ENCODE results near the gene MYO1E. TPM values are rescaled to one million over a fixed set of nuclear protein-coding genes. Genes with fewer than 3 reads are reported as not detected.

The MYO1E gene
- total and polyA plus RNA-seq, 7 experiments from 2014 or later: 2.3 to 67.1 (median 3.7) TPM; not detected in 2

- no peaks in the 10 kb centered on the region for H3K4me1 ChIP-seq (ENCODE audit: control insufficient read depth in 2 of 2, insufficient read depth in 2 of 2, low read length in 2 of 2)
- H3K27me3 ChIP-seq (ENCODE audit: control insufficient read depth in 2 of 2, insufficient read depth in 2 of 2, low read length in 2 of 2): no peaks in the 10 kb centered on the region
- Mint-ChIP-seq H3K4me3 (no peak overlapping the region), H3K9me3 (peaks cover 0 to 4% (median 0%) of the 10 kb centered on the region in 11 donors), H3K4me1 (peaks cover 0 to 9% (median 6%) of the 10 kb centered on the region in 7 donors), H3K27me3 (peaks cover 0 to 6% (median 0%) of the 10 kb centered on the region in 5 donors), H3K27ac (no peak overlapping the region), H3K36me3 (peaks cover 0 to 19% (median 0%) of the 10 kb centered on the region in 5 donors)
- no peak for DNase-seq
- no peak overlapping the region for H3K4me3 ChIP-seq (ENCODE audit: low read length)
- CTCF ChIA-PET: no interaction called here
- no peak for ATAC-seq
- intact Hi-C loops (cut with micrococcal nuclease): no loop called here
- POLR2A ChIA-PET: no interaction called here
- no peaks in the 10 kb centered on the region for H3K36me3 ChIP-seq (ENCODE audit: control insufficient read depth in 2 of 3, insufficient read depth in 3 of 3, low read length in 3 of 3)
- no peaks in the 10 kb centered on the region for H3K9me3 ChIP-seq (ENCODE audit: control insufficient read depth in 2 of 3, low read length in 3 of 3)
- no peak overlapping the region for H3K27ac ChIP-seq (ENCODE audit: low read depth, low read length)
These were observed 142.1 kb downstream of the MYO1E start for GRCh38 chr15:59230531-59231055.

GRCh38 chr15:59229453-59229852 is 143.2 kb downstream of the MYO1E start:
- ATAC-seq (no peak), DNase-seq (no peak)
- intact Hi-C loops (cut with micrococcal nuclease): no loop called here
- peaks cover 0 to 20% (median 0%) of the 10 kb centered on the region in 5 donors for H3K36me3 Mint-ChIP-seq
- Histone ChIP-seq H3K4me1 (ENCODE audit: control insufficient read depth in 2 of 2, insufficient read depth in 2 of 2, low read length in 2 of 2) (no peaks in the 10 kb centered on the region), H3K27me3 (ENCODE audit: control insufficient read depth in 2 of 2, insufficient read depth in 2 of 2, low read length in 2 of 2) (no peaks in the 10 kb centered on the region), H3K27ac (ENCODE audit: low read depth, low read length) (no peak overlapping the region), H3K9me3 (ENCODE audit: control insufficient read depth in 2 of 3, low read length in 3 of 3) (no peaks in the 10 kb centered on the region), H3K4me3 (ENCODE audit: low read length) (no peak overlapping the region), H3K36me3 (ENCODE audit: control insufficient read depth in 2 of 3, insufficient read depth in 3 of 3, low read length in 3 of 3) (no peaks in the 10 kb centered on the region)
- no peak overlapping the region for H3K4me3 Mint-ChIP-seq
- H3K27ac Mint-ChIP-seq: no peak overlapping the region
- CTCF ChIA-PET: no interaction called here
- peaks cover 0 to 12% (median 5%) of the 10 kb centered on the region in 5 donors for H3K27me3 Mint-ChIP-seq
- peaks cover 0 to 9% (median 6%) of the 10 kb centered on the region in 7 donors for H3K4me1 Mint-ChIP-seq
- peaks cover 0 to 4% (median 0%) of the 10 kb centered on the region in 11 donors for H3K9me3 Mint-ChIP-seq
- POLR2A ChIA-PET: no interaction called here

- CTCF ChIA-PET: no interaction called here
These were observed 143.7 kb downstream of the MYO1E start for GRCh38 chr15:59229015-59229414.

GRCh38 chr15:59227021-59227420 is 145.7 kb downstream of the MYO1E start:
- peaks cover 0 to 4% (median 0%) of the 10 kb centered on the region in 11 donors for H3K9me3 Mint-ChIP-seq
- H3K4me3 Mint-ChIP-seq: no peak overlapping the region
- H3K27me3 Mint-ChIP-seq: peaks cover 0 to 12% (median 5%) of the 10 kb centered on the region in 5 donors
- H3K4me1 Mint-ChIP-seq: peaks cover 0 to 9% (median 6%) of the 10 kb centered on the region in 7 donors
- Histone ChIP-seq H3K36me3 (ENCODE audit: control insufficient read depth in 2 of 3, insufficient read depth in 3 of 3, low read length in 3 of 3) (no peaks in the 10 kb centered on the region), H3K4me3 (ENCODE audit: low read length) (no peak overlapping the region), H3K27me3 (ENCODE audit: control insufficient read depth in 2 of 2, insufficient read depth in 2 of 2, low read length in 2 of 2) (no peaks in the 10 kb centered on the region), H3K9me3 (ENCODE audit: control insufficient read depth in 2 of 3, low read length in 3 of 3) (no peaks in the 10 kb centered on the region), H3K27ac (ENCODE audit: low read depth, low read length) (no peak overlapping the region), H3K4me1 (ENCODE audit: control insufficient read depth in 2 of 2, insufficient read depth in 2 of 2, low read length in 2 of 2) (no peaks in the 10 kb centered on the region)
- H3K27ac Mint-ChIP-seq: no peak overlapping the region
- ChIA-PET CTCF (no interaction called here), POLR2A (no interaction called here)
- intact Hi-C loops (cut with micrococcal nuclease): no loop called here
- ATAC-seq: no peak
- DNase-seq: no peak
- peaks cover 0 to 25% (median 0%) of the 10 kb centered on the region in 5 donors for H3K36me3 Mint-ChIP-seq

More at GRCh38 chr15:59229015-59229414, 143.7 kb downstream of the MYO1E start:
- Mint-ChIP-seq H3K27me3 (peaks cover 0 to 12% (median 5%) of the 10 kb centered on the region in 5 donors), H3K4me1 (peaks cover 0 to 9% (median 6%) of the 10 kb centered on the region in 7 donors), H3K36me3 (peaks cover 0 to 23% (median 0%) of the 10 kb centered on the region in 5 donors), H3K4me3 (no peak overlapping the region), H3K27ac (no peak overlapping the region), H3K9me3 (peaks cover 0 to 4% (median 0%) of the 10 kb centered on the region in 11 donors)
- no peak for ATAC-seq
- H3K27me3 ChIP-seq (ENCODE audit: control insufficient read depth in 2 of 2, insufficient read depth in 2 of 2, low read length in 2 of 2): no peaks in the 10 kb centered on the region
- DNase-seq: no peak
- intact Hi-C loops (cut with micrococcal nuclease): no loop called here
- no peaks in the 10 kb centered on the region for H3K9me3 ChIP-seq (ENCODE audit: control insufficient read depth in 2 of 3, low read length in 3 of 3)
- no peak overlapping the region for H3K27ac ChIP-seq (ENCODE audit: low read depth, low read length)
- no peaks in the 10 kb centered on the region for H3K36me3 ChIP-seq (ENCODE audit: control insufficient read depth in 2 of 3, insufficient read depth in 3 of 3, low read length in 3 of 3)
- POLR2A ChIA-PET: no interaction called here
- no peak overlapping the region for H3K4me3 ChIP-seq (ENCODE audit: low read length)
- no peaks in the 10 kb centered on the region for H3K4me1 ChIP-seq (ENCODE audit: control insufficient read depth in 2 of 2, insufficient read depth in 2 of 2, low read length in 2 of 2)

GRCh38 chr15:59224474-59224873 is 148.2 kb downstream of the MYO1E start:
- Histone ChIP-seq H3K4me1 (ENCODE audit: control insufficient read depth in 2 of 2, insufficient read depth in 2 of 2, low read length in 2 of 2) (no peaks in the 10 kb centered on the region), H3K27ac (ENCODE audit: low read depth, low read length) (no peak overlapping the region), H3K36me3 (ENCODE audit: control insufficient read depth in 2 of 3, insufficient read depth in 3 of 3, low read length in 3 of 3) (no peaks in the 10 kb centered on the region), H3K4me3 (ENCODE audit: low read length) (no peak overlapping the region), H3K27me3 (ENCODE audit: control insufficient read depth in 2 of 2, insufficient read depth in 2 of 2, low read length in 2 of 2) (no peaks in the 10 kb centered on the region), H3K9me3 (ENCODE audit: control insufficient read depth in 2 of 3, low read length in 3 of 3) (no peaks in the 10 kb centered on the region)
- DNase-seq: no peak
- ATAC-seq: no peak
- no peak overlapping the region for H3K27ac Mint-ChIP-seq
- ChIA-PET CTCF (no interaction called here), POLR2A (no interaction called here)
- peaks cover 0 to 26% (median 0%) of the 10 kb centered on the region in 5 donors for H3K36me3 Mint-ChIP-seq
- H3K27me3 Mint-ChIP-seq: peaks cover 0 to 12% (median 5%) of the 10 kb centered on the region in 5 donors
- intact Hi-C loops (cut with micrococcal nuclease): no loop called here
- no peak overlapping the region for H3K4me3 Mint-ChIP-seq
- peaks cover 0 to 12% (median 8%) of the 10 kb centered on the region in 7 donors for H3K4me1 Mint-ChIP-seq
- peaks cover 0 to 4% (median 0%) of the 10 kb centered on the region in 11 donors for H3K9me3 Mint-ChIP-seq

- POLR2A ChIA-PET: no interaction called here
- ATAC-seq: no peak
- H3K9me3 Mint-ChIP-seq: peaks cover 0 to 4% (median 0%) of the 10 kb centered on the region in 11 donors
- no peak overlapping the region for H3K27ac Mint-ChIP-seq
- H3K36me3 Mint-ChIP-seq: peaks cover 0 to 29% (median 0%) of the 10 kb centered on the region in 5 donors
- intact Hi-C loops (cut with micrococcal nuclease): no loop called here
- Histone ChIP-seq H3K27me3 (ENCODE audit: control insufficient read depth in 2 of 2, insufficient read depth in 2 of 2, low read length in 2 of 2) (no peaks in the 10 kb centered on the region), H3K4me1 (ENCODE audit: control insufficient read depth in 2 of 2, insufficient read depth in 2 of 2, low read length in 2 of 2) (no peaks in the 10 kb centered on the region), H3K4me3 (ENCODE audit: low read length) (no peak overlapping the region), H3K27ac (ENCODE audit: low read depth, low read length) (no peak overlapping the region), H3K36me3 (ENCODE audit: control insufficient read depth in 2 of 3, insufficient read depth in 3 of 3, low read length in 3 of 3) (no peaks in the 10 kb centered on the region), H3K9me3 (ENCODE audit: control insufficient read depth in 2 of 3, low read length in 3 of 3) (no peaks in the 10 kb centered on the region)
- CTCF ChIA-PET: no interaction called here
- peaks cover 0 to 12% (median 5%) of the 10 kb centered on the region in 5 donors for H3K27me3 Mint-ChIP-seq
- DNase-seq: no peak
- H3K4me1 Mint-ChIP-seq: peaks cover 0 to 12% (median 8%) of the 10 kb centered on the region in 7 donors
- H3K4me3 Mint-ChIP-seq: no peak overlapping the region
These were observed 148.9 kb downstream of the MYO1E start for GRCh38 chr15:59223736-59224135.

GRCh38 chr15:59222906-59223550 is 149.6 kb downstream of the MYO1E start:
- no peaks in the 10 kb centered on the region for H3K27me3 ChIP-seq (ENCODE audit: control insufficient read depth in 2 of 2, insufficient read depth in 2 of 2, low read length in 2 of 2)
- H3K4me3 Mint-ChIP-seq: no peak overlapping the region
- peaks cover 0 to 12% (median 8%) of the 10 kb centered on the region in 7 donors for H3K4me1 Mint-ChIP-seq
- ChIA-PET CTCF (no interaction called here), POLR2A (no interaction called here)
- H3K36me3 ChIP-seq (ENCODE audit: control insufficient read depth in 2 of 3, insufficient read depth in 3 of 3, low read length in 3 of 3): no peaks in the 10 kb centered on the region
- peaks cover 0 to 4% (median 0%) of the 10 kb centered on the region in 11 donors for H3K9me3 Mint-ChIP-seq
- H3K36me3 Mint-ChIP-seq: peaks cover 0 to 34% (median 0%) of the 10 kb centered on the region in 5 donors
- ATAC-seq (no peak), DNase-seq (no peak)
- no peaks in the 10 kb centered on the region for H3K9me3 ChIP-seq (ENCODE audit: control insufficient read depth in 2 of 3, low read length in 3 of 3)
- H3K27ac Mint-ChIP-seq: no peak overlapping the region
- peaks cover 0 to 12% (median 5%) of the 10 kb centered on the region in 5 donors for H3K27me3 Mint-ChIP-seq
- H3K27ac ChIP-seq (ENCODE audit: low read depth, low read length): no peak overlapping the region
- no peaks in the 10 kb centered on the region for H3K4me1 ChIP-seq (ENCODE audit: control insufficient read depth in 2 of 2, insufficient read depth in 2 of 2, low read length in 2 of 2)
- H3K4me3 ChIP-seq (ENCODE audit: low read length): no peak overlapping the region
- intact Hi-C loops (cut with micrococcal nuclease): no loop called here

Measured in naive thymus-derived CD4-positive, alpha-beta T cell (primary cell).